Loucy (cell line): ENCODE data around the gene PRSS50.

ENCODE experiments used
- H2AFZ ChIP-seq: fragments of 200-600 bp; sonication (generic); 2 replicates; pipeline ENCODE4 v1.6.0; 2016; ENCODE audit warnings: antibody characterized with exemption, mild to moderate bottlenecking, low read length, moderate library complexity
- H3F3A ChIP-seq: fragments of 200-600 bp; 2 replicates; pipeline ENCODE4 v1.6.0; 2016; ENCODE audit warnings: antibody characterized with exemption, low read depth, mild to moderate bottlenecking
- H3K27me3 ChIP-seq: fragments of 200-600 bp; sonication (generic); 2 replicates; pipeline ENCODE4 v1.6.1; 2014; ENCODE audit warnings: low read length, mild to moderate bottlenecking; ENCODE audit not compliant: insufficient read depth, poor library complexity, severe bottlenecking
- H3K36me3 ChIP-seq: fragments of 200-600 bp; sonication (generic); 2 replicates; pipeline ENCODE4 v1.6.1; 2016; ENCODE audit warnings: low read length; ENCODE audit not compliant: insufficient read depth
- H3K4me1 ChIP-seq: fragments of 200-600 bp; sonication (generic); 2 replicates; pipeline ENCODE4 v1.5.1; 2014; ENCODE audit warnings: low read length, mild to moderate bottlenecking; ENCODE audit not compliant: insufficient read depth, poor library complexity, severe bottlenecking
- H3K4me2 ChIP-seq: fragments of 200-600 bp; sonication (generic); 2 replicates; pipeline ENCODE4 v1.6.0; 2014; ENCODE audit warnings: antibody characterized with exemption, low read length, low read depth, mild to moderate bottlenecking; ENCODE audit not compliant: poor library complexity, severe bottlenecking
- H3K4me3 ChIP-seq: fragments of 200-600 bp; sonication (generic); 2 replicates; pipeline ENCODE4 v1.5.1; 2014; ENCODE audit warnings: low read length, mild to moderate bottlenecking, mixed read lengths; ENCODE audit not compliant: poor library complexity, severe bottlenecking
- H3K79me2 ChIP-seq: fragments of 200-600 bp; sonication (generic); 2 replicates; pipeline ENCODE4 v1.6.1; 2014; ENCODE audit warnings: low read length; ENCODE audit not compliant: insufficient read depth
- H3K9ac ChIP-seq: fragments of 200-600 bp; sonication (generic); 2 replicates; pipeline ENCODE4 v1.6.0; 2014; ENCODE audit warnings: mild to moderate bottlenecking, low read depth, low read length, moderate library complexity; ENCODE audit not compliant: poor library complexity, severe bottlenecking
- H3K9me2 ChIP-seq: fragments of 200-600 bp; sonication (generic); replicated peaks from 2 replicates; pipeline ENCODE4 v1.6.1; 2016; ENCODE audit warnings: low read depth, low read length, mixed read lengths
- H3K9me3 ChIP-seq: fragments of 200-600 bp; sonication (generic); 2 replicates; pipeline ENCODE4 v1.6.1; 2014; ENCODE audit warnings: mild to moderate bottlenecking, antibody characterized with exemption, low read length, low read depth; ENCODE audit not compliant: insufficient read depth
- H4K20me1 ChIP-seq: fragments of 200-600 bp; sonication (generic); 2 replicates; pipeline ENCODE4 v1.6.0; 2014; ENCODE audit warnings: antibody characterized with exemption, low read length, mild to moderate bottlenecking; ENCODE audit not compliant: insufficient read depth, poor library complexity, severe bottlenecking
- EZH2phosphoT487 ChIP-seq: fragments of 200-600 bp; IDR thresholded peaks from 2 replicates; pipeline ENCODE4 v1.6.1; 2018; ENCODE audit warnings: antibody characterized with exemption, mild to moderate bottlenecking, moderate library complexity, borderline replicate concordance
- TF ChIP-seq, protein P1 (sequence below): fragments of 200-600 bp; sonication (generic); conservative IDR thresholded peaks from 2 replicates; pipeline ENCODE4 v1.5.1; 2014; ENCODE audit warnings: mild to moderate bottlenecking, antibody characterized with exemption, low read length

Gene PRSS50

DNA sequence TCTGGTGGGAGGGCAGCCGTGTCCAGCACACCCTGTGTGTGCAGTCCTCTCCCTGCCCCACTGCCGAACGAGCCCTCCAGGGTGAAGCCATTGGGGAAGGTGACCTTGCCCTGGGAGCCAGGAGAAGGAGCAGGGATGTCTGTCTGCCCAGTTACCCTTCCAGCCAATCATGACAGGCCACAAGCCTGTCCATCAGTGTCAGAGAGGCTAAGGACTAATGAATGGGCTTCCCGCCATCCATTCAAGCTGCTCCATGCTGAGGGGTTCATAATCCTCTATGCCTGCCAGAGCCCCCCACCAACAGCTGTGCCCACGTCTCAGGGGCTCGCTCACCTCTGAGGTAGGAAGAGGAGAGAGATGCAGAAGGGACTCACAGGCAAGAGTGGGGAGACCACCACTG lies 39.4 kb downstream of the PRSS50 start:
- Histone ChIP-seq H3K4me3 (no peak overlapping the region), H3K79me2 (no peaks in the 10 kb centered on the region), H4K20me1 (no peaks in the 10 kb centered on the region), H3K36me3 (no peaks in the 10 kb centered on the region), H3K9me2 (no peaks in the 10 kb centered on the region), H3K4me1 (no peaks in the 10 kb centered on the region), H3K4me2 (no peak overlapping the region), H3F3A (no peaks in the 10 kb centered on the region), H3K9ac (no peak overlapping the region), H3K27me3 (no peaks in the 10 kb centered on the region), H3K9me3 (no peaks in the 10 kb centered on the region), H2AFZ (no peak overlapping the region)
- TF ChIP-seq, protein P1, sequence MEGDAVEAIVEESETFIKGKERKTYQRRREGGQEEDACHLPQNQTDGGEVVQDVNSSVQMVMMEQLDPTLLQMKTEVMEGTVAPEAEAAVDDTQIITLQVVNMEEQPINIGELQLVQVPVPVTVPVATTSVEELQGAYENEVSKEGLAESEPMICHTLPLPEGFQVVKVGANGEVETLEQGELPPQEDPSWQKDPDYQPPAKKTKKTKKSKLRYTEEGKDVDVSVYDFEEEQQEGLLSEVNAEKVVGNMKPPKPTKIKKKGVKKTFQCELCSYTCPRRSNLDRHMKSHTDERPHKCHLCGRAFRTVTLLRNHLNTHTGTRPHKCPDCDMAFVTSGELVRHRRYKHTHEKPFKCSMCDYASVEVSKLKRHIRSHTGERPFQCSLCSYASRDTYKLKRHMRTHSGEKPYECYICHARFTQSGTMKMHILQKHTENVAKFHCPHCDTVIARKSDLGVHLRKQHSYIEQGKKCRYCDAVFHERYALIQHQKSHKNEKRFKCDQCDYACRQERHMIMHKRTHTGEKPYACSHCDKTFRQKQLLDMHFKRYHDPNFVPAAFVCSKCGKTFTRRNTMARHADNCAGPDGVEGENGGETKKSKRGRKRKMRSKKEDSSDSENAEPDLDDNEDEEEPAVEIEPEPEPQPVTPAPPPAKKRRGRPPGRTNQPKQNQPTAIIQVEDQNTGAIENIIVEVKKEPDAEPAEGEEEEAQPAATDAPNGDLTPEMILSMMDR, result no peak
- TF ChIP-seq EZH2phosphoT487, result no peak

DNA sequence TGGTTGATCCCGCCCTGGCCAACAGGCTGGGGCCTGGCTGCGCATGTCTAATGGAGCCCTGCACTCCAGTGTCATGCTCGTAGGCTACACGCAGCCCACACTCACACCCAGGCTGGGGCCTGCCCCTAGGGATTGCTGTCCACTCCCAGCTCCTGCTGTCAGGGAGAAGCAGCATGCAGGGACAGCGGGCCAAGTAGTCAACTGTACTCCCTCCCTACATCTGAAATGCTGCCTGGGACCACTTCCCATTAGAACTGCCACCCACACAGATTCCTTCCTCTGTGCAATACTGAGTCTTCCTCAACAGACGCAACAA lies 40.3 kb downstream of the PRSS50 start:
- Histone ChIP-seq H3F3A (no peaks in the 10 kb centered on the region), H3K4me2 (no peak overlapping the region), H3K4me1 (no peaks in the 10 kb centered on the region), H3K36me3 (no peaks in the 10 kb centered on the region), H3K27me3 (no peaks in the 10 kb centered on the region), H3K9me3 (no peaks in the 10 kb centered on the region), H4K20me1 (no peaks in the 10 kb centered on the region), H3K79me2 (no peaks in the 10 kb centered on the region), H3K9ac (no peak overlapping the region), H3K4me3 (no peak overlapping the region), H3K9me2 (no peaks in the 10 kb centered on the region), H2AFZ (no peak overlapping the region)
- TF ChIP-seq, protein P1, result no peak
- TF ChIP-seq EZH2phosphoT487, result no peak

DNA sequence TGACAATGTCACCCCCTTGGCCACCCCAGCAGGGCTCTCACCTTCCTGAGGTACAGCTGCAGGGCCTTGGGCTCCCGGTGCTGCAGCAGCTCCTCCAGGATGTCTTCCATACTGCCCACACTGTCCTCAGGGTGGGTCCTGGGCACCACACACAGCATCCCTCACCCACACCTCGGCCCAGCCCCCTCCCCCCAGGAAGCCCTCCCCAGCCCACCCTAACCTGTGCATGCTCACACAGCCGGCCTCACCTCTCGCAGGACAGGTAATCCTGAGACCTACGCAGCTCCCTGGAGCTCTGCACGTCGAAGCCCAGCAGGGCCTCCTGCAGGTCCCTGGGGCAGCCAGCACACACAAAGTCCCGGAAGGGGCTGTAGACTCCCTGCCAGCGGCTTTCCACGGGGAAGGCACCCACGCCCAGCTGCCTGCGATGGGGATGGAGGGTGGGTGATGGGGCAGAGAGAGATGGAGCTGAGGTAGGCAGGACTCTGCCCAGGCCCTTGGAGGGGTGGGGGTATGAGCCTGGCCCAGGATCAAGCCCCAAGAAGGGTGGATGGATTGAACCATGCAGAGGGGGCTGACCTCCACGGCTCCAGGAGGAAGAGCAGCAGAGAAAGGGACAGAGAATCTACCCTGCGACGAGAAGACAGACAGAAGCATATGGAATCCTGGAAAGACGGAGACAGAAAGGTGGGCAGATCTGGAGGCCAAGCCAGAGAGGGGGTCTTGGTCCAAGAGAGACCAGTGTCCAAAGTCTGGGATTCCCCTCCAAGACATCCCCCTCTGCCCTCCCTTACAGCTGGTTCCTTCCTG lies 40.9 kb downstream of the PRSS50 start:
- no peak overlapping the region for H3K4me2 ChIP-seq
- no peaks in the 10 kb centered on the region for H3K9me2 ChIP-seq
- H2AFZ ChIP-seq, result no peak overlapping the region
- no peaks in the 10 kb centered on the region for H4K20me1 ChIP-seq
- H3K9me3 ChIP-seq, result no peaks in the 10 kb centered on the region
- H3K4me3 ChIP-seq, result no peak overlapping the region
- no peak for TF ChIP-seq EZH2phosphoT487
- TF ChIP-seq, protein P1, result no peak
- H3K9ac ChIP-seq, result no peak overlapping the region
- no peaks in the 10 kb centered on the region for H3K79me2 ChIP-seq
- H3K27me3 ChIP-seq, result no peaks in the 10 kb centered on the region
- no peaks in the 10 kb centered on the region for H3F3A ChIP-seq
- H3K4me1 ChIP-seq, result no peaks in the 10 kb centered on the region
- no peaks in the 10 kb centered on the region for H3K36me3 ChIP-seq
